HFF-Myc (cell line): ENCODE results near the gene POLR3E.

ENCODE experiments used
- DNase-seq: peaks from one replicate; pipeline ENCODE4 v3.0.0-alpha.2; 2011; ENCODE audit warnings: low read depth; ENCODE audit errors: extremely low read depth
- H3K4me3 ChIP-seq: replicated peaks from 2 replicates; pipeline ENCODE4 v1.5.1; 2011; ENCODE audit warnings: low read depth, mild to moderate bottlenecking, control low read depth, low read length
- CTCF ChIP-seq: IDR thresholded peaks from 2 replicates; pipeline ENCODE4 v1.5.1; 2012; ENCODE audit warnings: mild to moderate bottlenecking, low read depth, low read length, control low read depth; ENCODE audit errors: missing control alignments

The POLR3E gene

DNA sequence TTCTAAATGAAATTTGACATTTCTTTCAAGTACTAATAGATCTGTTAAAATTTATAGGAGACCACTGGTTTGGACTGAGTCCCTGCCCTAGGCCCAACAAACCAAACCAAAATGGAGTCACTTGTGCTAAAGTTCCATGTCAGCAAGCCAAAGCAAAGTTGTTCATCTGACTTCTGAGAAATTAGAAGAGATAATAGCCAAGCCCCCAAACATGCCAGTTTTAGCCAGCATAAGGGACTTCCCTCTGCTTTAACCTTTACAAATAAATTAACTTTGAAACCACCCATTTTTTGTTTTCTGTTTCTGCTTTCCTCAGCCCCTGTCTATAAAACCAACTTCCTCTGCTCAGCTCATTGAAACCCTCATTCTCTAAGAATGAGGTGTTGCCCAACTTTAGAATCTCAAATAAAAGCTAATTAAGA lies 58.3 kb downstream of the POLR3E start:
- no peak overlapping the region for H3K4me3 ChIP-seq
- no peak for DNase-seq
- TF ChIP-seq CTCF = no peak

- TF ChIP-seq CTCF = no peak
- H3K4me3 ChIP-seq = no peak overlapping the region
- no peak for DNase-seq
Observed at GRCh38 chr16:22356930-22357634, 59.9 kb downstream of the POLR3E start.

DNA sequence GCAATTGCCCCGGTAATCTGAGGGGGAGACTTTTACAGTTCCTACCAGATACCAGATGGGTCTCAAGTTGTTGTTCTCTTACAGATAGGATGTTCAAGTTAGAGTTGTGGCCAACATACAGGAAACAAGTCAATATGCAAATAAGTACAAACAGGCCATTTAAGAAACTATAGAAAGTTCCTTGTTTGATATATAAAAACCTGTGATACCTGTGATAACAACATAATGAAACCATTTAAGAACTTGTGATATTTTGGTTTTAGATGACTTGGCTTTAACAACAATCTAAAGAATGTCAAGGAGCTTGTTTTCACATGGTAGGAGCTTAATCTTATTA lies 60.4 kb downstream of the POLR3E start:
- TF ChIP-seq CTCF = no peak
- DNase-seq = no peak
- H3K4me3 ChIP-seq = no peak overlapping the region

- no peak overlapping the region for H3K4me3 ChIP-seq
- DNase-seq = no peak
- TF ChIP-seq CTCF = no peak
Observed at GRCh38 chr16:22358000-22358399, 60.8 kb downstream of the POLR3E start.

GRCh38 chr16:22359679-22360078 lies 62.5 kb downstream of the POLR3E start:
- DNase-seq = no peak
- no peak overlapping the region for H3K4me3 ChIP-seq
- TF ChIP-seq CTCF = no peak

GRCh38 chr16:22360963-22361659 lies 63.9 kb downstream of the POLR3E start:
- no peak for DNase-seq
- TF ChIP-seq CTCF = no peak
- H3K4me3 ChIP-seq = no peak overlapping the region
